ENCODE results near the gene MST1R. TPM values are rescaled to one million over a fixed set of nuclear protein-coding genes. Genes with fewer than 3 reads are reported as not detected.

MST1R gene
- total and polyA plus RNA-seq, 2 donors (not counting 3 experiments of a cell fraction or from before 2014, with no cell fraction given) = 0.93 to 2.4 TPM

DNA sequence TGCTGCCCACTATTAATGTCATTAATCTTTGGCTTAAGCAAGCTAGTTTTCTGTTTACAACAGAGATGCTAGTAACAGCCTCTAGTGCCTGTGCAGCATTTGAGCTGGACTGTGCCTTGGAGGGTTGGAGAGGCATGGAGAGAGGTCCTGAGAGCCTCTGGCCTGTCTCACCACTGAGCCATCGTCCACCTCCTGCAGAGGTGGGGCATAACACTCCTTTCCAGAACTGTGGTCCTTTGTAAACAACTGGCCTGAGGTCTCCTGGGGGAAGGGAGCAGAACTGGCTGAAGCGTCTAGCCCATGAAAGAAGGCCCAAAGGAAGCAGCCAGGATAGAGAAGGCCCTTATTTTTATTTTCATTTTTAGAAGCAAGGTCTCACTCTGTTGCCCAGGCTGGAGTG, 24.0 kb downstream of the MST1R start:
- H3K4me2 ChIP-seq (ENCODE audit: insufficient read depth, low read length) = no peak overlapping the region
- H3K9me3 ChIP-seq (replicated peaks; ENCODE audit: control insufficient read depth, insufficient read depth, low read length) = no peaks in the 10 kb centered on the region
- H2AFZ ChIP-seq (ENCODE audit: low read depth, low read length) = no peak overlapping the region
- no peaks in the 10 kb centered on the region for H3K4me1 ChIP-seq (ENCODE audit: control insufficient read depth, extremely low read depth, insufficient read depth, low read length)
- FAIRE-seq (no peak), DNase-seq (ENCODE audit: low read depth, low spot score) (no peak)
- H3K27me3 ChIP-seq (ENCODE audit: control insufficient read depth in 2 of 2, insufficient read depth in 2 of 2, low read length in 2 of 2) = peaks cover 7 to 8% of the 10 kb centered on the region in 2 experiments
- no peak overlapping the region for H3K27ac ChIP-seq (ENCODE audit: insufficient read depth, low read depth, low read length)
- intact Hi-C loops (cut with micrococcal nuclease) = no loop called here
- TF ChIP-seq JUN (IDR thresholded peaks at IDR 0.05; ENCODE audit: borderline replicate concordance, insufficient read depth, insufficient read length, low read depth) = no peak
- TF ChIP-seq, protein P1, sequence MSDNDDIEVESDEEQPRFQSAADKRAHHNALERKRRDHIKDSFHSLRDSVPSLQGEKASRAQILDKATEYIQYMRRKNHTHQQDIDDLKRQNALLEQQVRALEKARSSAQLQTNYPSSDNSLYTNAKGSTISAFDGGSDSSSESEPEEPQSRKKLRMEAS (IDR thresholded peaks at IDR 0.05; ENCODE audit: insufficient read depth, insufficient read length) = no peak
- no peak for TF ChIP-seq FOS (IDR thresholded peaks at IDR 0.05; ENCODE audit: borderline replicate concordance, insufficient read depth, low read length)
- no peak for TF ChIP-seq POLR2A (IDR thresholded peaks at IDR 0.05; ENCODE audit: low read depth, low read length)
- TF ChIP-seq MYC (IDR thresholded peaks at IDR 0.05; ENCODE audit: low read depth, low read length) = no peak
- TF ChIP-seq POLR2AphosphoS5 (IDR thresholded peaks at IDR 0.05; ENCODE audit: insufficient read depth, low read depth, low read length) = no peak
- TF ChIP-seq GATA2 (IDR thresholded peaks at IDR 0.05; ENCODE audit: insufficient read depth, insufficient read length, low read depth, low read length) = no peak
- no peak for TF ChIP-seq EZH2 (IDR thresholded peaks at IDR 0.05; ENCODE audit: borderline replicate concordance, low read depth, low read length, severe bottlenecking)
- TF ChIP-seq, protein P2, sequence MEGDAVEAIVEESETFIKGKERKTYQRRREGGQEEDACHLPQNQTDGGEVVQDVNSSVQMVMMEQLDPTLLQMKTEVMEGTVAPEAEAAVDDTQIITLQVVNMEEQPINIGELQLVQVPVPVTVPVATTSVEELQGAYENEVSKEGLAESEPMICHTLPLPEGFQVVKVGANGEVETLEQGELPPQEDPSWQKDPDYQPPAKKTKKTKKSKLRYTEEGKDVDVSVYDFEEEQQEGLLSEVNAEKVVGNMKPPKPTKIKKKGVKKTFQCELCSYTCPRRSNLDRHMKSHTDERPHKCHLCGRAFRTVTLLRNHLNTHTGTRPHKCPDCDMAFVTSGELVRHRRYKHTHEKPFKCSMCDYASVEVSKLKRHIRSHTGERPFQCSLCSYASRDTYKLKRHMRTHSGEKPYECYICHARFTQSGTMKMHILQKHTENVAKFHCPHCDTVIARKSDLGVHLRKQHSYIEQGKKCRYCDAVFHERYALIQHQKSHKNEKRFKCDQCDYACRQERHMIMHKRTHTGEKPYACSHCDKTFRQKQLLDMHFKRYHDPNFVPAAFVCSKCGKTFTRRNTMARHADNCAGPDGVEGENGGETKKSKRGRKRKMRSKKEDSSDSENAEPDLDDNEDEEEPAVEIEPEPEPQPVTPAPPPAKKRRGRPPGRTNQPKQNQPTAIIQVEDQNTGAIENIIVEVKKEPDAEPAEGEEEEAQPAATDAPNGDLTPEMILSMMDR (IDR thresholded peaks at IDR 0.05; ENCODE audit: extremely low read depth in 1 of 2, insufficient read depth in 1 of 2, low read depth in 1 of 2, low read length in 2 of 2) = no peak
- no peaks in the 10 kb centered on the region for H3K79me2 ChIP-seq (ENCODE audit: control insufficient read depth, insufficient read depth, low read length)
- ChIA-PET POLR2A (no interaction called here), CTCF (interaction anchor here (1.4 kb wide), 1 partner anchor 41 kb away, joined by 5 read pairs; no protein-coding TSS in a partner anchor)
- no peaks in the 10 kb centered on the region for H4K20me1 ChIP-seq (replicated peaks; ENCODE audit: control insufficient read depth, extremely low read depth, insufficient read depth, low read length)
- BruUV-seq (replicated peaks) = no TSS peak
- dilution Hi-C loops (cut with MboI; ENCODE audit: extremely low pct_ligation_motif_present, low sequenced_read_pairs) = no loop called here
- no peaks in the 10 kb centered on the region for H3K36me3 ChIP-seq (ENCODE audit: control insufficient read depth in 2 of 2, extremely low read depth in 1 of 2, insufficient read depth in 2 of 2, low read length in 2 of 2)
- no peaks in the 10 kb centered on the region for H3K9me1 ChIP-seq (replicated peaks; ENCODE audit: control insufficient read depth, extremely low read depth, insufficient read depth, low read length)
- no peak overlapping the region for H3K9ac ChIP-seq (replicated peaks; ENCODE audit: extremely low read depth, insufficient read depth, low read length)
- H3K4me3 ChIP-seq (replicated peaks in 1 of 3; ENCODE audit: insufficient read depth in 1 of 3, low read depth in 1 of 3, low read length in 3 of 3) = no peak overlapping the region
